Left lung (tissue), 10 donors: ENCODE results near the gene SPTBN5. TPM values are rescaled to one million over a fixed set of nuclear protein-coding genes. Genes with fewer than 3 reads are reported as not detected.

Experiments
- ATAC-seq: fragments of 200-7000 bp; cut with Tn5 transposase; one replicate; pipeline ENCODE4 v1.9.1; 2020; ENCODE audit warnings: moderate library complexity
- DNase-seq, 4 donors: peaks; one replicate each; pipeline ENCODE4 v3.0.0-alpha.2; 2013 to 2020
- H3K27ac ChIP-seq, 2 donors: fragments of 200-600 bp; sonication (generic) in 1 of 2; one replicate each; pipeline versions ENCODE4 v1.5.0 to v1.8.0; 2020 to 2021
- H3K27me3 ChIP-seq, 2 donors: fragments of 200-600 bp; sonication (generic) in 1 of 2; one replicate each; pipeline versions ENCODE4 v1.5.0 to v1.8.0; 2020 to 2021
- H3K36me3 ChIP-seq, 2 donors: fragments of 200-600 bp; sonication (generic) in 1 of 2; one replicate each; pipeline versions ENCODE4 v1.5.0 to v1.8.0; 2020 to 2021
- H3K4me1 ChIP-seq, 2 donors: fragments of 200-600 bp; one replicate each; pipeline ENCODE4 v1.8.0; 2021
- H3K4me3 ChIP-seq, 2 donors: fragments of 200-600 bp; sonication (generic) in 1 of 2; one replicate each; pipeline versions ENCODE4 v1.5.0 to v1.8.0; 2020 to 2021; ENCODE audit warnings: mild to moderate bottlenecking in 1 of 2
- H3K9me3 ChIP-seq, 2 donors: fragments of 200-600 bp; sonication (generic) in 1 of 2; one replicate each; pipeline versions ENCODE4 v1.5.0 to v1.8.0; 2020 to 2021
- CTCF ChIP-seq, 2 donors: fragments of 200-600 bp; sonication (generic) in 1 of 2; IDR thresholded peaks; one replicate each; pipeline versions ENCODE4 v1.5.0 to v1.8.0; 2021; ENCODE audit warnings: antibody characterized with exemption in 2 of 2
- intact Hi-C, 2 donors: fragments of 100-400 bp; cut with DNase I; formaldehyde crosslinking; loops; one replicate each; pipeline versions ENCODE4 v1.11.2 to v1.14.2; 2022
- polyA plus RNA-seq, 6 donors: library from polyadenylated mRNA; unstranded; fragments of 120-200 nt; gene quantifications; one replicate each; pipeline ENCODE4 v1.2.1, GENCODE V29; 2013; ENCODE audit not compliant: insufficient read length in 6 of 6
- total RNA-seq, 2 donors: library from RNA; stranded (reverse); fragmentation: NEBNext Ultra II Directional; extraction: Animal tissue kit (Norgen Biotek cat#: 25700); gene quantifications; one replicate each; pipeline ENCODE4 v1.2.1, GENCODE V29; 2021
- donor health status: DM: no; HTN: yes; CAD: no.
- donor health status: DM: no; HTN: no; CAD: no.

The SPTBN5 gene
- total and polyA plus RNA-seq, 8 donors = 0.67 to 4.8 (median 1.3) TPM

GRCh38 chr15:41861736-41862356 is 32.0 kb downstream of the SPTBN5 start:
- Histone ChIP-seq H3K36me3 (peaks cover 0 to 5% of the 10 kb centered on the region in 2 donors), H3K4me1 (no peaks in the 10 kb centered on the region), H3K9me3 (no peaks in the 10 kb centered on the region), H3K27me3 (no peaks in the 10 kb centered on the region), H3K4me3 (no peak overlapping the region), H3K27ac (no peak overlapping the region)
- ATAC-seq (no peak), DNase-seq (no peak)
- TF ChIP-seq CTCF (IDR thresholded peaks at IDR 0.05) = no peak
- intact Hi-C loops = no loop called here

- ATAC-seq (peak; percentile 25), DNase-seq (no peak)
- Histone ChIP-seq H3K27ac (no peak overlapping the region), H3K4me1 (no peaks in the 10 kb centered on the region), H3K36me3 (no peaks in the 10 kb centered on the region), H3K9me3 (no peaks in the 10 kb centered on the region), H3K27me3 (no peaks in the 10 kb centered on the region), H3K4me3 (no peak overlapping the region)
- intact Hi-C loops = no loop called here
- TF ChIP-seq CTCF (IDR thresholded peaks at IDR 0.05) = no peak
Measured at GRCh38 chr15:41860049-41860828, 33.6 kb downstream of the SPTBN5 start.

GRCh38 chr15:41858756-41859155 is 35.1 kb downstream of the SPTBN5 start:
- DNase-seq (no peak), ATAC-seq (no peak)
- no peak for TF ChIP-seq CTCF (IDR thresholded peaks at IDR 0.05)
- Histone ChIP-seq H3K27me3 (no peaks in the 10 kb centered on the region), H3K27ac (no peak overlapping the region), H3K4me3 (no peak overlapping the region), H3K36me3 (peaks cover 0 to 7% of the 10 kb centered on the region in 2 donors), H3K4me1 (no peaks in the 10 kb centered on the region), H3K9me3 (no peaks in the 10 kb centered on the region)
- intact Hi-C loops = no loop called here

- ATAC-seq (no peak), DNase-seq (no peak)
- intact Hi-C loops = no loop called here
- H3K9me3 ChIP-seq = no peaks in the 10 kb centered on the region
- no peaks in the 10 kb centered on the region for H3K27me3 ChIP-seq
- no peak overlapping the region for H3K27ac ChIP-seq
- no peak for TF ChIP-seq CTCF (IDR thresholded peaks at IDR 0.05)
- no peak overlapping the region for H3K4me3 ChIP-seq
- H3K36me3 ChIP-seq = peaks cover 0 to 7% of the 10 kb centered on the region in 2 donors
- no peaks in the 10 kb centered on the region for H3K4me1 ChIP-seq
Measured at GRCh38 chr15:41857316-41857715, 36.5 kb downstream of the SPTBN5 start.

- intact Hi-C loops = no loop called here
- Histone ChIP-seq H3K4me1 (no peaks in the 10 kb centered on the region), H3K4me3 (no peak overlapping the region), H3K27ac (no peak overlapping the region), H3K27me3 (no peaks in the 10 kb centered on the region), H3K9me3 (no peaks in the 10 kb centered on the region), H3K36me3 (peaks cover 0 to 7% of the 10 kb centered on the region in 2 donors)
- DNase-seq = no peak
- TF ChIP-seq CTCF (IDR thresholded peaks at IDR 0.05) = no peak
- ATAC-seq = no peak
Measured at GRCh38 chr15:41856716-41857115, 37.1 kb downstream of the SPTBN5 start.
